Activated T-helper 1 cell treated with anti-CD3 and anti-CD28 coated beads, Interleukin-2, amount 50 U/mL, for 16 hours (primary cell): ENCODE data around the gene SGF29.
"Not testable (repeated sequence)": the region's sequence is repeated elsewhere in the genome, so short reads cannot be mapped to it uniquely, and the experiment has no call there.

Experiments used
- DNase-seq, 2 donors: peaks; one replicate each; pipeline ENCODE4 v3.0.0-alpha.2; 2020; ENCODE audit warnings: low read depth in 1 of 2, low spot score in 1 of 2

SGF29 gene

DNA sequence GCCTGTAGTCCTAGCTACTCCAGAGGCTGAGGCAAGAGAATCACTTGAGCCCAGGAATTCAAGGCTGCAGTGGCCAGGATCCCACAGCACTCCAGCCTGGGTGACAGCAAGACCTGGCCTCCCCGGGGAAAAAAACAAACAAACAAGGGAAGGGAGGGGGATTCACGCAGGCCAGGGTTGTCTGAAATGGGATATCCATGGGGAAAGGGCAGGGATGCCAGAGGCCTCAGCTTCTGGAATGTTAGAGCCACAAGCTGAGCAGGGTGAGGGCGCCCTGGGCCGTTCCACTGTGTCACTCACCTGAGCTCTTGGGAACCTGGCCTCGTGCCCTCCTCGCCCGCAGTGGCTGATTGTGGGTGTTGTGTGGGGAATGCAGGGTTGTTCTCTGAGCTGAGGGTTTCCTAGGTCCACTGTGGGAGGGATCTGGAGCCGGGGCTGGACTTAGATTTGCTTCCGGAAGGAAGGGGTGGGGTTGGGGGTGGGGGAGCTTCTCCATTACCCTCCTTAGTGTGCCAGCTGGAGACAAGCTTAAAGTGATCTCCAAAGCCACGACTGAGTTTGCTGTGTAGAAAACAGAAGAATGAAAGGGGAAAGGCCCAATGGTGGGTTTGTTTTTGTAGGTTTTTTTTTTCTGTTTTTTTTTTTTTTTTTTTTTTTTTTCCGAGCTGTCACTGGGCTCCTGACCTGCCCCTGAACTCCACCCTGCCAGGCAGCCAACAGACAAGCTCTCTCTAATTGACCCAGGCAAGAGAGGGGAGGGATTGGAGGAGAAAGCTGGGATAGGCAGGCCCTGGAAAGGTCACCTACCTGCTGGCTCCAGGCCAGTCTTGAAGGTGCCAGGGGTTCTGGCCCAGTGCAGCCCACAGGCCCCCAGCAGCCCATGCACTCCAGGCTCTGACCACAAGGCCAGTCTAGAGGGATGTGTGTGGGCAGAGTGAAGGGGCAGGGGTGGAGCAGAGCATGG lies 56.2 kb downstream of the SGF29 start, which contains the start of gene SULT1A1:
Gene SULT1A1 (minus strand): TSS at position 414 of the 964 bp plus-strand sequence. CDS start 1,189 bp downstream, outside the sequence.
- no peak for DNase-seq

DNA sequence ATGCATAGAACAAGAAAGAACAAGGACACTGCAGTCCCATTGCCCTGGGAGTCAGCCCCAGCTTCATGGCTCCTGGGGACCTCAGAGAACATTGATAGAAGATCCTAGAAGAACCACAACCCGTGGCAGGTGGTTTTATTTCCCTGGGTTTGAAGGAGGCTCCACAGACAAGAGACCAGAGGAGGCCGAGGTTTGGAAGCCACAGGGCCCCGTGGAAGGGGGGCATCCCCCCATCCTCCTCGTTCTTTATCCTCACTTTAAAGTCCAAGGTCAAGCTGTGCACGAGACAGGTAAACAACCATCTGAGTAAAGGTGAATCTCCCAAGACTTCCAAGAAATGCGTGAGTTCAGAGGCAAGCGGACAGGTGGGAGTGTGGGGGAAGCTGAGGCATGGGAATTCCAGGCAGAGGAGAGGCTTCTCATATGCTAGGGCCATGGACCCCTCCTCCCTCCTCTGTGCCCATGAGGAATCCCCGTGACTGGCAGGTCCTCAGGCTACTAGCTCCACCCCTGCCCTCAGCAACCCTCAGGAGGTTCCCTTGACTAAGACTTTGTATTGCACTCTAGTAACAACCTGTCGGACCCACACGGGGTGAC lies 57.0 kb downstream of the SGF29 start:
- DNase-seq = no peak

DNA sequence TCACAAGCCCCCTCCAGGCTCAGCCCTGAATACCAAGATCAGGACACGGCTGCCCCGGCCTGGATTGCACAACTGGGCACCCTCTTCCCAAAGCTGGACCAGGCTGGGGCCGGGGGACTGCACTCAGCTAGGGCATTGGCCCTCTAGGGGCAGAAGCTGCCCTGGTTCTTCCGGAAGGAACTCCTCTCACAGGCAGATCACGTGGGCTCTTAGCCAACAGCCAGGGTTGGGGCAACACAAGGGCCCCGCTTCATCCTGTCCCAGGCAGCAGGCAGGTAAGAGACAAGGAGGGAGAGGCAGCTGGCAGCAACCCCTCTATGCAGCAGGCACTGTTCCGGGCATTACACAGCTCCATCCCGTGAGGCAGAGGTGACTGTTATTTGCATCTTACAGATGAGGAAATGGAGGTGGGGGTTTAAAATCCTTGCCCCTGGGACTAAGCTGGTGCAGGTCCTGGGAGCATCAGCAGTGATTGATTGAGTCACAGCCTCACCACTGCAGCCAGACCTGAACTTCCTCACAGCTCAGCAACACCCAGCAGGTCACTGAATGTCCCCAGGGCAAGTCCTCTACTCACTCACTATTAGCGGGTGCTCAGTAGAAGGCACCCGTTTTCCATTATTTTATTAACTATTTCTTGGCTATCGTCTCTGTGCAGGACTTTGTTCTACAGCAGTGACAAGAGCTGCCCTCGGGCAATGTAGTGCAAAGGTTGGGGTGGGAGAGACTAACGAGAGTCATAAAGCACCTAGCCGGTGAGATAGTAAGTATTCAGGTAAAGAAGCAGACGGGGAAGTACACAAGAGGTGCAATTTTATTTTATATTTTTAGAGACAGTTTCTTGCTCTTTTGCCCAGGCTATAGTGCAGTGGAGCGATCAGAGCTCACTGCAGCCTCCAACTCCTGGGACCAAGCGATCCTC lies 58.9 kb downstream of the SGF29 start:
- DNase-seq = not testable (repeated sequence)

DNA sequence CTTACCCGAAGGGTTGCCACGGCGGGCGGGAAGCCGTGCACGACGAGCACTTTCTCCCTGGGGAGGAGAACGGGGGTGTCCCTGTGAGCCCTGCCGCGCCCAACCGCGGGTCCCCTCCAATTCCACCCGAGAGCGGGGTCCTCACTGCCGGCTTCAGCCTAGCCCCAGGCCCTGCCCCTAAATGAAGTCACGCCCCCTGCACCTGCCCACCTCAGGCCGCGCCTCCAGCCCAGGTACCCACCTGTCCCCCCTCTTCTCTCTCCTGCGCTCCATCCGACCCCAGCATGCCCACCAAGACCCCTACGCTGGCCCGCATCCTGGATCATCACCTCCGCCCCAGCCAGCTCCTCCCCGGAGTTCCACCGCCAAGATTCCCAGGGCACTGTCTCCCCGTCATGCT lies 60.2 kb downstream of the SGF29 start:
- not testable (repeated sequence) for DNase-seq

DNA sequence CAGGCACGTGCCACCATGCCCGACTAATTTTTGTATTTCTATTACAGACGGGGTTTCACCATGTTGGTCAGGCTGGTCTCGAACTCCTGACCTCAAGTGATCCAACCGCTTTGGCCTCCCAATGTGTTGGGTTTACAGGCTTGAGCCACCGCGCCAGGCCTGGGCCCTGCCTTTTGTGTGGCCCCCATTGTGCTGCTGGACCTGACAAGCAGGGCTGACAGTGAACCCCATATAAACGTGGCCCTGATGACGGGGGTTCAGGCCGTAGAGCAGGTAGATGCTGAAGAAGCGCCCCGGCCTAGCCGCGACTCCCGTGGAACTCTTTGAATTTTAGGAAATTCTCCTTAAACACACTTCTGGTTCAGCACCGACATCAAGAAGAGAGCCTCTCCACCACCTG lies 60.8 kb downstream of the SGF29 start:
- not testable (repeated sequence) for DNase-seq

DNA sequence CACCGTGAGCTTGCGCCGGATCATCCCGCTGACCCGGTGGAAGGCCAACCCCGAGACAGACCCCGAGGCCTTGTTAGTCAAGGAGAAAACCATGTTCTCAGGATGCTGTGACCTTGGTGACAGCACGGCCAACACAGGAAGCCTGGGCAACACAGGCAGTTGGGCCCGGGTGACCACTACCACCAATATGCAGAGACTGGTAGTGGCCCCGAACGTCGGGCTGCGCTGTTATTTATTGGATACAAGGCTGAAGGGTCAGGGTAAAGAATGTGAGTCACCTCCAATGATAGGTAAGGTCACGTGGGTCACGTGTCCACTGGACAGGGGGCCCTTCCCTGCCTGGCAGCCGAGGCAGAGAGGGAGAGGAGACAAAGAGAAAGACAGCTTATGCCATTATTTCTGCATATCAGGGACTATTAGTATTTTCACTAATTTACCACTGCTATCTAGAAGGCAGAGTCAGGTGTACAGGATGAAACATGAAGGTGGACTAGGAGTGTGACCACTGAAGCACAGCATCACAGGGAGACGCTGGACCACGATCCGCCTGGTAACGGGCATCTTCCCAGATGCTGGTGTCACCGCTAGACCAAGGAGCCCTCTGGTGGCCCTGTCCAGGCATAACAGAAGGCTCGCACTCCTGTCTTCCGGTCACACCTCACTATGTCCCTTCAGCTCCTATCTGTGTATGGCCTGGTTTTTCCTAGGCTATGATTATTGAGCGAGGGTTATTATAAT lies 61.9 kb downstream of the SGF29 start:
- DNase-seq = not testable (repeated sequence)

DNA sequence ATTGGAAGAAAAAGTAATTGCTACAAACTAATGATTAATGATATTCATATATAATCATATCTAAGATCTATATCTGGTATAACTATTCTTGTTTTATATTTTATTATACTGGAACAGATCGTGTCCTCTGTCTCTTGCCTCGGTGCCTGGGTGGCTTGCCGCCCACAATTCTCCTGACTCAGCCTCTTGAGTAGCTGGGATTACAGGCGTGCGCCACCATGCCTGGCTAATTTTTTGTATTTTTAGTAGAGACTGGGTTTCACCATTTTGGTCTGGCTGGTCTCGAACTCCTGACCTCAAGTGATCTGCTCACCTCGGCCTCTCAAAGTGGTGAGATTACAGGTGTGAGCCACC lies 62.5 kb downstream of the SGF29 start:
- not testable (repeated sequence) for DNase-seq

DNA sequence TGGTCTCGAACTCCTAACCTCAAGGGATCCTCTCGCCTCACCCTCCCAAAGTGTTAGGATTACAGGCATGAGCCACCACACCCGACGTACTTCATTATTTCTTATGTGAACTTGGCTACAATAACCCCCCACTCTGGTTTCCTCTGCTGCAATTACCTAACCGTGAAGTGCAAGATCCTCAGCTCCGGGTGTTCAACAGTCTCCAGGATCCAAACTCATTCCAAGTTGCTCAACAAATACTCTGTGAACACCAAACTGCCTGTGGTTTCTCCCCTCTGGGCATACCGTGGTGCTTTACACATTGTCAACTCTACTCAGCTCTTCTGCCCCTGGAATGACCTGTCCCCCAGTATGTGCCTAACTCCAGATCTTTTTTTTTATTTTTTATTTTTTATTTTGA lies 62.9 kb downstream of the SGF29 start:
- no peak for DNase-seq

DNA sequence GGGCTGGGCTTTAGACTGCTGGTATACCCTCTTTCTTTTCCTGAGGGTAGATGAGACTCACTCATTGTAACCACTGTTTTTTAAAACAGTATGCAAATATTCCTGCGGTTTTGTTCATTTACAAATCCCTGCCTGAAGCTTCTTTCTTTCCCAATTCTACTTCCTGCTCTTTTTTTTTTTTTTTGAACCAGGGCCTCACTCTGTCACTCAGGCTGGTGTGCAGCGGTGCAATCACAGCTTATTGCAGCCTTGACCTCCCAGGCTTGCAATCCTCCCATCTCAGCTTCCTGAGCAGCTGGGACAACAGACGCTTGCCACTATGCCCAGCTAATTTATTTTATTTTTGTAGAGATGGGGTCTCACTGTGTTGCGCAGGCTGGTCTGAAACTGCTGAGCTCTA lies 64.2 kb downstream of the SGF29 start:
- DNase-seq = no peak

DNA sequence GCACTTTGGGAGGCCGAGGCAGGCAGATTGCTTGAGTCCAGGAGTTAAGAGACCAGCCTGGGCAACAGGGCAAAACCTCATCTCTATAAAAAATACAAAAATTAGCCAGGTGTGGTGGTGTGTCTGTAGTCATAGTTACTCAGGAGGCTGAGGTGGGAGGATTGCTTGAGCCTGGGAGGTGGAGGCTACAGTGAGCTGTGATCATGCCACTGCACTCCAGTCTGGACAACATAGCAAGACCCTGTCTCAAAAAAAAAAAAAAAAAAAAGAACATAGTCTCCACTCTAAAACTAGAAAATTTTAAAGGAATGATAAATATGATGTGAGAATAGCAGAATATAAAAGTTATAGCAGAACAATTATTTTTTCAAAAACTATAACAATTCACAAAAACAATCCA lies 66.6 kb downstream of the SGF29 start:
- DNase-seq = not testable (repeated sequence)

DNA sequence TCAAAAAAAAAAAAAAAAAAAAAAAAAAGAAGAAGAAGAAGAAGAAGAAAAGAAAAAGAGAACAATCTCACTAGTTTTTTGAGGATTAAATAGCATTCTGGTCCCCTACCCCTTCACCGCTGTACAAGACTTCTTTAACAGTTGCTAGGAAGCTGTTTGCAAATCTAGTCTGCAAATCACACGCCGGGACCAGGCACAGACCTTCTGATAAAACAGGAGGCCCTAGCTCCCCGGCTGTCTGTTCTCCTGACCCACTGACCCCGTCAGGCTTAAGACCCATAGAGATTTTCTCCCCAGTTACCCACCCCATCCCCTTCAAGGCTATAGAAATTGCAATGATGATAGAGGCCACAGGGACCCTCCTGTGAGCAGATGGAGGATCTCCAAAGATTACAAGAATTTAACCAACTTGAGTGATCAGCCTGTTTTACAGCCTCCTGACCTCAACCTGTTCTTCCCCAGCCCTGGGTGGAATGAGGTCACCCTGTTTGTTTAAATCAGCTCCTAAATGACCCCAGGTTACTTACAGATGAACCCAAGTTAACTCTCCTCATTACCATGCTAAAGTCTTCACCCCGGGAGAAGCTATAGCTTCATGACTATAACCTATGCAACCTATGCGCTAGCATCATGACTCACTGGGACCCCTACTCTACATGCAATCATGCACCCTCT lies 67.9 kb downstream of the SGF29 start:
- no peak for DNase-seq

DNA sequence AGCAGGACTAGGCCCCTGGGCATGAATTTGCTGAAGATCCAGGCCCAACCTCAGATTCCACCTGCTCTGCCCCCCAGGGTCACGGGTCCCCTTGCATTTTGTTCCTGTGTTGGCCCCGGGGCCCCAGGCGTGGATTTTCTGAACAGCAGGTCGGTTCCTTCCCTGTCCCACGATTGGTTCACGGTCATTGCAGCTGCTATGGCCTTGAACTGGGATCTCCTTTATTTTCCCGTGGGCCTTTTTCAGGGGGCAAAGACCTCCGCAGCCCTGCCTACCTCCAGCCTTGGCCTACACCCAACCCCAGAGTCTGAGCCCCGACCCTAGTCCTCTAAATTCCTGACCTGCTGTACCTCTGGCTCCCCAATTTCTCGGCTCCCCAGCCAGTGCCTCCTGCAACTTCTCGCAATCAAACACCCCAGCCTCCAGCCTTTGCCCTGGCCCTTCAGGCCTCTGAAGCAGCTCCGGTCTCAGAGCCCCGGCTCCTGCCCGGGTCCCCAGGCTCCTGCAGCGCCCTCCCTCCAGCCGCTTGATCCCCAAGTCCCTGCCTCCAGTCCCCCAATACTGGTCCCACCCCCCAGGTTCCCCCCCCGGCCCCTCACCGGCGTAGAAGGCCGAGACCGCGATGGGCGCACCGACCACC lies 68.9 kb downstream of the SGF29 start:
- not testable (repeated sequence) for DNase-seq

DNA sequence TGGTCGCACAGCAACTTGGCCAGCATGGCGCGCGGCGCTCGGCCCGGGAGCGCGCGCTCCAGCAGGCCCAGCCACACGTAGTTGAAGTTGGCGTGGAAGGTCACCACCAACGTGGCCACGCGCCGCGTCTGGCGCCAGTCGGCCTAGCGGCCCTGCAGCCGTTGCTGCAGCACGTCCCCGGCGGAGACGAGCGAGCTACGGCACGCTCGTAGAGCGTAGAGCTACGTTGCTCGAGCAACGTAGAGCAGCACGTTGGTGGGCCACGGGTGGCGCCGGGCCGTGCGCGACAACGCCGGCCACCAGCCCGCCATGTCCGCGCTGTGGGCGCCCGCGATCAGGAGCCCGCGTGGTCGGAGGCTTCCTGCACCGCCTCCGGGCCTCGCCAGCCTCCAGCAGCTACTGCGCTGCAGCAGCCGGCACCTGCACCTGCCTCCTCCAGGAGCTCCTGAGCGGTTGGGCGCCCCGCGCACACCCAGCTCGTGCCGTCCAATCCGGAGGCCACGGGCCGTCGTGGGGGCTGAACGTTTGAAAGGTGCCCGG lies 69.5 kb downstream of the SGF29 start:
- DNase-seq = peak; percentile 39 to 45

DNA sequence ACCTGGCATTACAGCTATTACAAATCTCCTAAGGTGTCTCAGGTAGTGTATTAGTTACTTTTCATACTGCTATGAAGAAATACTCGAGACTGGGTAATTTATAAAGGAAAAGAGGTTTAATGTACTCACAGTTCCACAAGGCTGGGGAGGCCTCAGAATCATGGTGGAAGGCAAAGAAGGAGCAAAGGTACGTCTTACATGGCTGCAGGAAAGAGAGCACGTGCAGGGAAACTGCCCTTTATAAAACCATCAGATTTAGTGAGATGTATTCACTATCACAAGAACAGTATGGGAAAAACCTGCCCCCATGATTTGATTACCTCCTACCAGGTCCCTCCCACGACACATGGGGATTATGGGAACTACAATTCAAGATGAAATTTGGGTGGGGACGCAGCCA lies 77.2 kb downstream of the SGF29 start:
- not testable (repeated sequence) for DNase-seq

DNA sequence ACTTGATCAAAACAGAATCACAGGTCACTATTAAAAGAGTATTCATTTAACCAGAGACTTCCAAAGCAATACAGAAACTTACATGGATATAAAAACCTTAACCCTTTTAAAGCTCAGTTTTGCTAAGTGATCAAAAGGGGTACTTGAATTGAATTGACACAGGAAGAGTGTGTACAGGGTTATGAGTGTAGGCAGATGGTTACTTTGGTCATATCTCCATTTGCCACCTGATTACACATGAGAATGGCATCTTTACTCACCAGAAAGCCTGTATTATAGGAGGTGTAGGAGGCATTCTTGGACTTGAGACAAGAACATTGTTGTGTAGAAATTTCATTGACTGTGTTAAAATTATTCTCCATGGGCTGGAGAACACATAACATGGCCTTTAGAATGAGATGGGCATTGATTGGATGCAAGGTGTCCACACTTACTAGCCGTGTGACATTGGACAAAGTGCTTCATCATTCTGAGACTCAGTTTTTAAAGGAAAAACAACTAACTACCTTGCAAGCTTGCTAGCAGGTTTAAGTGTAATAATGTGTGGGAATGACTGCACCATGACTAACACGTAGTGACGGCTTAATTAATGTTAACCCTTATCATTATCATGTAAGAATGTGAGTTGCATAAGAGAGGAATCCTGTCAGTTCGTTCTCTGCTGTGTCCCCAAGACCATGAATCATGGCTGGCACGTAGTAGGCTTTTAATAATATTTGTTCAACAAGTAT lies 82.5 kb downstream of the SGF29 start:
- not testable (repeated sequence) for DNase-seq

DNA sequence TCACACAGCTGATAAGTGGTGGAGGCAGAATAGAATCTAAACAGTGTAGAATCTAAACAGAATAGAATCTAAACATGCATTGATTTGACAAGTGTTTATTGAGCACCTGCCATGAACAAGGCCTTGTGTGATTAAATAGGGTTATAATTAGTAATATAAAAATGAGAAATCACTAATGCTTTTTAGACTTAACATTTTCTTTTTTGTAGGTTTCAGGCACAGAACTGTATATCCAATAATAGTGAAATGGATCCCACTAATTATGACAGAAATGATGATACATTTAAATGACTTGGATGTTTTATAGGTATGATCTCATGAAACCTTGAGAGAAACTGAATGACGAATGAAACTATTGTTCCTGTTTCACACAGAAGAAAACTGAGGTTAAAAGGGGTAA lies 84.0 kb downstream of the SGF29 start, which contains the start of gene NPIPB8:
Gene NPIPB8 (plus strand): TSS at position 301 of the 400 bp plus-strand sequence. CDS start 296 bp downstream, outside the sequence.
- DNase-seq = not testable (repeated sequence)

DNA sequence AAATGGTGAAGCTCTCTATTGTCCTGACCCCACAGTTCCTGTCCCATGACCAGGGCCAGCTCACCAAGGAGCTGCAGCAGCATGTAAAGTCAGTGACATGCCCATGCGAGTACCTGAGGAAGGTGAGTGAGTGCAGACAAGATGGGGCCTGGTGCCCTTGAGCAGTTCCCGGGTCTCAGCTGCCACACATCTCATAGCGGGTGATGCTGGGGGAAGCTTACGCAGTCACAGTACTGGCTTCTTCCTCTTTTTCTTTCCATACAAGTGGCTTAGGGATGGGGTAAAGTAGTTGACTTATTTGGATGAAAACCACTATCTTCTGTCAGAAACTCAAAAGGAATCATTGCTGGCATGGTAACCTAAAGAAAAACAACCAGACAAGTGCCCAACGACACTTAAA lies 84.6 kb downstream of the SGF29 start:
- DNase-seq = not testable (repeated sequence)

DNA sequence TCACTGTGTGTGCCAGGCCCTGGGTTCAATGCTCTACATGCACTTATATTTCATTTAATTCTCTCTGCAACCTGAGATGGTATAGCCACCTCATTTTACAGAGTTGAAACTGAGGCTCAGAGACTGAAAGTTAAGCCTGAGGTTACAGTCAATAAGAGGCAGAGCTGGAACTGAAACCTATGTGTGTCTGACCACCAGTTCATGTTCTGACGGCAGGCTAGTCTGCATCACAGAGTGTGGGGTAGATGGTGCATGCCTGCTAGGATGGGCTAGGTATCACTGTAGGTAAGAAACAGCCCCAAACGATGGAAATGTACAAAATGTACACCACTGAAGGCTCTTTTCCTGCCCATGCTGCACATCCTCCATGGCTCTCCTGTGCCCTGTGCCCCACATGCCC lies 86.2 kb downstream of the SGF29 start:
- DNase-seq = not testable (repeated sequence)
